Retinal pigment epithelial cell (primary cell): ENCODE measurements around the gene SLBP.
"Not testable (repeated sequence)": the region's sequence is repeated elsewhere in the genome, so short reads cannot be mapped to it uniquely, and the experiment has no call there.

ENCODE experiments used
- DNase-seq: peaks from one replicate; pipeline ENCODE4 v3.0.0-alpha.2; 2010; ENCODE audit warnings: low read depth
- H3K4me3 ChIP-seq: 2 replicates; pipeline ENCODE4 v1.5.1; 2011; ENCODE audit warnings: mild to moderate bottlenecking, low read length, control low read depth, moderate library complexity
- TF ChIP-seq, protein P1 (sequence below): conservative IDR thresholded peaks from 2 replicates; pipeline ENCODE4 v1.5.1; 2011; ENCODE audit warnings: low read depth, low read length, control low read depth, inconsistent platforms

Gene SLBP

DNA sequence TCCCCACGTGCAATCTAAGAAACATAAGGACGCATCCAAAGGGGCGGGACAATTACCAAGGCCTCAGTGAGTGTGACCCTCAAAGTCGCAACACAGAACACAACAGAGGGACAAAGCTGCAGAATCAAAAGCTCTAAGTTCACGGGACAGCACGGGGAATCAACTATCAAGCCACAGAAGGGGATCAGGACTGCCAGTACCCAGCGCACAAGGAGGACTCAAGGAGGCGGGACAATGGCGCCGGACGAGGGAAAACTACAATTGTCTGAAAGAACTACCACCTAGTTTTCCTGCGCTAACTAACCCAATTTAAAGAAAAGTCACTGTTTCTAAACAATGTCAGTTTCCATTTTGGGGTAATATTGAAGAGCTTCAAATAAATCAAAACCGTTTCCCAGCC, 29.3 kb downstream of the SLBP start:
- peak overlapping the region; percentile 53 for H3K4me3 ChIP-seq
- TF ChIP-seq, protein P1, sequence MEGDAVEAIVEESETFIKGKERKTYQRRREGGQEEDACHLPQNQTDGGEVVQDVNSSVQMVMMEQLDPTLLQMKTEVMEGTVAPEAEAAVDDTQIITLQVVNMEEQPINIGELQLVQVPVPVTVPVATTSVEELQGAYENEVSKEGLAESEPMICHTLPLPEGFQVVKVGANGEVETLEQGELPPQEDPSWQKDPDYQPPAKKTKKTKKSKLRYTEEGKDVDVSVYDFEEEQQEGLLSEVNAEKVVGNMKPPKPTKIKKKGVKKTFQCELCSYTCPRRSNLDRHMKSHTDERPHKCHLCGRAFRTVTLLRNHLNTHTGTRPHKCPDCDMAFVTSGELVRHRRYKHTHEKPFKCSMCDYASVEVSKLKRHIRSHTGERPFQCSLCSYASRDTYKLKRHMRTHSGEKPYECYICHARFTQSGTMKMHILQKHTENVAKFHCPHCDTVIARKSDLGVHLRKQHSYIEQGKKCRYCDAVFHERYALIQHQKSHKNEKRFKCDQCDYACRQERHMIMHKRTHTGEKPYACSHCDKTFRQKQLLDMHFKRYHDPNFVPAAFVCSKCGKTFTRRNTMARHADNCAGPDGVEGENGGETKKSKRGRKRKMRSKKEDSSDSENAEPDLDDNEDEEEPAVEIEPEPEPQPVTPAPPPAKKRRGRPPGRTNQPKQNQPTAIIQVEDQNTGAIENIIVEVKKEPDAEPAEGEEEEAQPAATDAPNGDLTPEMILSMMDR: no peak
- DNase-seq: no peak

DNA sequence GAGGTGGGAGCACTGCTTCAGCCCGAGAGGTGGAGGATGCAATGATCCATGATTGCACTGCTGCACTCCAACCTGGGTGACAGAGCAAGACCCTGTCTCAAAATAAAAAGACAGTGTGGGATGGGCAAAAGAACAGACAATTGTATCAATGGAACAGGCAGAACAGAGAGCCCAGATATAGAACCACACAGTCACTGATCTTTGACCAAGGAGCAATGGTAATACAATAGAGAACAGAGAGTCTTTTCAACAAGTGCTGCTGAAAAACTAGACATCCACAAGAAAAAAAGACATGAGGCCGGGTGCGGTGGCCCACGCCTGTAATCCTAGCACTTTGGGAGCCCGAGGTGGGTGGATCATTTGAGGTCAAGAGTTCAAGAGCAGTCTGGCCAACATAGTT, 33.9 kb downstream of the SLBP start:
- no peak overlapping the region for H3K4me3 ChIP-seq
- no peak for DNase-seq
- TF ChIP-seq, protein P1: no peak

DNA sequence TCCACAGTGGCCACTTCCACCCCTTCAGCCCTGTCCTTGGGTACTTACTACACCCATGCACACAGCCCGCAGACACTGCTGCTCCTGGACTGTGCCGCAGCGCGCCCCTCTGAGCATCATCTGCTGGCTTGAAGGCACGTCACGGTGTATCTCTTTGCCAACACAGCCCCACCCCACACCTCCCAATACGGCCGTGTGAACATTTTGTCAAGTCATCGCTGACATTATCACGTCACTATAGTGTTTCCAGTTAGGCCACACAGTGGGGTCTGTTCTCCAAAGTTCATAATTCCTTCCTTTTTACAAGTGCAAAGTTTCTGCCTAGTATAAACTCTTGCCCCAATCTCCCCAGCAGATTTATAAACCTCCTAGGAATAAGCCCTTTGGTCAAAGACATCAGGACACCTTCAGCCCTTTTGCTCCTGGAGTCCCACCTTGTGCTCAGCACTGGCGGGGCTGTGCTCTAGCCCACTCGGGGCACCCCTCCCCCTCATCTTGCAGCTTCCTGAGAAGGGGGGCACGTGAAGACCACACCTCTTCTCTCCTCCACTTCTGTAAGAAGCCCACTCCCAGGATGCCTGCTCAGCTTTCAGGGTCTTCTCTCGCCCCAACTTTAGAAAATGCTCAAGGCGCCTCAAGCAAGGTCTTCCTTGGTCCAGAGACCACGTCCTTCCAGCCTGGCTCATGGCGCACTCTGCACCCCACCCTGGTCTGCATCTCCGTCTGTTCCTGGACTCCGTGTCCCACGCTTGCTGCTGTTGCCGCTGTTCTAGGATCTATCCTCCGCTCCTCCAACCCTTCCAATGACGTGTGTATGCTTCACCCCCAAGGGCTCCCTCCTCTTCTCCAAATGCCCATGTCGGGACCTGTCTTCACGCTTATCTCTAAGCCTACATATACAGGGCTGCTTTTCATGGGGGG, 35.3 kb downstream of the SLBP start:
- DNase-seq: no peak
- no peak overlapping the region for H3K4me3 ChIP-seq
- TF ChIP-seq, protein P1: no peak

DNA sequence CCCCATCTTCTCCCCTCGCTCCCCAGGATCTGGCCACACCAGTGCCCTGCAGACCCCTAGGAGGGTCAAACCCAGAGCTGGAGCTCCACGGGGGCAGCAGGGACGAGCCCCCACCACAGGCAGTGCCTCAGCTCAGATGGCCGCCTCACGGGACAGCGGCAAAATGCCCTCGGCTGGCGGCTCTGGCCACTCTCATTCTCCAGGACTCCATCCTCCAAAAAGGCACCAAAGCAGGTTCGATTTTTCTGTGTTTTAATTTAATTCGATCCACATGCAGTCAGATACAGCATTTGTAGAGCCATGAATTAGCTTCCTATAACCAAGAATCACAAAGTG, 36.3 kb downstream of the SLBP start:
- no peak overlapping the region for H3K4me3 ChIP-seq
- TF ChIP-seq, protein P1: no peak
- DNase-seq: no peak

DNA sequence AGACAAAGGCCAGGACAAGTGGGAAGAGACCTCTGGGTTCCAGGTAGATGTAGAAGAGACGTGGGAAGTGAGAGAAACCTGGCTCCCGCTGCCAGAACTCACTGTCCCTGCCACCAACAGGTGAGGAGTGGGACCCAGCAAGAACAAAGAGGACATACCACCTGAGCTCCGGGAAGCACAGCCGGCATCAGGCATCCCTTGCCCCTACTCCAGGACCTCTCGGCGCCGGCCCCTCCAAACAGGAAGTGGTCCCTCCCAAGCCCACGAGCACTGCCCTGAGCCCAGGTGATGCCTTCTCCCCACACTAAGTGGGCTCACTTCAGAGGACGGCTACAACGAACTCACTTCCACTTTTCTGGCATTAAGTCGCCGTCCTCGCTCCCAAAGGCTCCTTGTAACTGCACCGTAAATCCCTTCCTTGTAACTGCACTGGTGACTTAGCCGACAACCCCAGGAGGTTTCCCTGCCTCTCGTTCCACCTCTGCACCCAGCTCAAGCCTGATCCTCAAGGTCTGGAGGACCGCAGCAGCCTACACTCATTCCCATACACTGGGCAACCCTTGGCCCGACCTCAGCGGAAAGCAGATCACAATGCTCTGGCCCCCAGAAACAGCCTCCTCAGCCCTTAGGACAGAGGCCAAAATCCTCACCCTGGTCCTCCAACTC, 36.9 kb downstream of the SLBP start:
- TF ChIP-seq, protein P1: no peak
- DNase-seq: no peak
- H3K4me3 ChIP-seq: no peak overlapping the region

DNA sequence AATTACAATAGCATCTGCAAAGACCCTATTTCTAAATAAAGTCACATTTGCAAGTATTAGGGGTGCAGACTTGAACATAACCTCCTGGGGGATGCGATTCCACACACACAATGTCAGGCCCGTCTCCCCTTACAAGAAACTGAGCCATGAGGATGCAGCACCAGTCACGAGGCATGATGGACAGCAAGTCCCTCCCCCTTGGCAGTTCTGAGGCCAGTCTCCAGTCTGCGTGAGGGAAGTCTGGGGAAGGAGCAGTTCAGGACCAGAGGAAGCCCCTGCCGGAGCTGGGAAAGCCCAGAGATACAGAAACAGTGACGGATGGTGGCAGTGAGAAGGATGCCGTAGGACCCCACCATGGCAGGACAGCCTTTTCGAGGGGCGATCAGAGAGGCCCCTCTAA, 37.4 kb downstream of the SLBP start:
- TF ChIP-seq, protein P1: no peak
- no peak for DNase-seq
- no peak overlapping the region for H3K4me3 ChIP-seq

DNA sequence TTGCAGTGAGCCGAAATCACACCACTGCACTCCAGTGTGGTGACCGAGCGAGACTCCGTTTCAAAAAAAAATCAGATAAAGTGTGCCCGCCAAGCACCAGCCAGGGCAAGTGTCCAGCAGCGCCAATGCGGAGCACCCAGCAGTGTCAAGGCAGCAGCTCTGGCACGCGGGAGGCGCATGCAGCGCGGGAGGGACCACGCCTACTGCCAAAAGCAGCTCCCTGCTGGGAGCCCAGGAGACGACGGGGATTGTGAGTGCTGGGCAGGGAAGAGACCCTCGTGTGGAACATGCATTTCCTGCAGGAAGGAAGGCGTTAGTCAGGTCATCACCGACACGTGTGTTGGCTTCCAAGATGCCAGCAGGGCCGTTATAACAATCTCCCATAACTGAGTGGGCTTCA, 38.4 kb downstream of the SLBP start:
- TF ChIP-seq, protein P1: no peak
- DNase-seq: no peak
- H3K4me3 ChIP-seq: no peak overlapping the region

DNA sequence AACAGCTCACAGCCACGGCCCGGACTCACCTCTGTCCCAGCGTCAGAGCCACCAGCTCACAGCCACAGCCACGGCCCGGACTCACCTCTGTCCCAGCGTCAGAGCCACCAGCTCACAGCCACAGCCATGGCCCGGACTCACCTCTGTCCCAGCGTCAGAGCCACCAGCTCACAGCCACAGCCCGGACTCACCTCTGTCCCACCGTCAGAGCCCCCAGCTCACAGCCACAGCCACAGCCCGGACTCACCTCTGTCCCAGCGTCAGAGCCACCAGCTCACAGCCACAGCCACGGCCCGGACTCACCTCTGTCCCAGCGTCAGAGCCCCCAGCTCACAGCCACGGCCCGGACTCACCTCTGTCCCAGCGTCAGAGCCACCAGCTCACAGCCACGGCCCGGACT, 41.1 kb downstream of the SLBP start:
- not testable (repeated sequence) for H3K4me3 ChIP-seq, DNase-seq
